Tibial nerve (tissue), 4 donors: ENCODE results near the gene BOC. TPM values are rescaled to one million over a fixed set of nuclear protein-coding genes. Genes with fewer than 3 reads are reported as not detected.

Experiments
- DNase-seq, 2 donors: peaks; one replicate each; pipeline ENCODE4 v3.0.0-alpha.2; 2019; ENCODE audit warnings: low spot score in 2 of 2
- H3K27ac ChIP-seq, 4 donors: fragments of 200-600 bp; sonication (generic) in 3 of 4; one replicate each; pipeline ENCODE4 v1.5.1; 2017 to 2019; ENCODE audit warnings: mild to moderate bottlenecking in 1 of 4
- H3K27me3 ChIP-seq, 2 donors: fragments of 200-600 bp; sonication (generic) in 1 of 2; one replicate each; pipeline versions ENCODE4 v1.5.1 to v1.6.0; 2017 to 2019
- H3K36me3 ChIP-seq, 3 donors: fragments of 200-600 bp; sonication (generic); one replicate each; pipeline ENCODE4 v1.5.1; 2018 to 2019
- H3K4me1 ChIP-seq, 4 donors: fragments of 200-600 bp; sonication (generic) in 3 of 4; one replicate each; pipeline ENCODE4 v1.5.1; 2017 to 2019
- H3K4me3 ChIP-seq, 4 donors: fragments of 200-600 bp; sonication (generic) in 3 of 4; one replicate each; pipeline ENCODE4 v1.5.1; 2017 to 2019; ENCODE audit warnings: mild to moderate bottlenecking in 1 of 4, moderate library complexity in 1 of 4
- H3K9me3 ChIP-seq, 4 donors: fragments of 200-600 bp; sonication (generic) in 3 of 4; one replicate each; pipeline ENCODE4 v1.5.1; 2017 to 2019
- CTCF ChIP-seq, 5 experiments: fragments of 200-600 bp in 3 of 5; fragments of 450-650 bp in 2 of 5; sonication (generic) in 3 of 5; IDR thresholded peaks; one replicate each; pipeline ENCODE4 v1.5.1; 2016 to 2019; ENCODE audit warnings: antibody characterized with exemption in 5 of 5, mild to moderate bottlenecking in 3 of 5, moderate library complexity in 2 of 5
- EP300 ChIP-seq, 2 donors: sonication (generic); formaldehyde crosslinking; IDR thresholded peaks; one replicate each; pipeline ENCODE4 v1.6.1; 2017; ENCODE audit warnings: antibody characterized with exemption in 2 of 2, mild to moderate bottlenecking in 1 of 2
- POLR2A ChIP-seq, 2 donors: fragments of 450-650 bp; IDR thresholded peaks; one replicate each; pipeline ENCODE4 v1.6.1; 2017; ENCODE audit warnings: antibody characterized with exemption in 2 of 2, mild to moderate bottlenecking in 2 of 2, moderate library complexity in 2 of 2
- WGBS, 2 donors: methylation state at CpG; one replicate each; pipeline ENCODE4 v1.1.5; 2018; 5-methylcytosine and 5-hydroxymethylcytosine counted together
- total RNA-seq, 4 donors: library from RNA; depleted of rRNA; stranded (reverse); fragments of >200 nt; gene quantifications; one replicate each; pipeline ENCODE4 v1.1.0, GENCODE V29; 2016

The BOC gene
- total RNA-seq, 4 donors from 2014 or later = 27.6 to 63.2 (median 48.1) TPM

- Histone ChIP-seq H3K27me3 (no peaks in the 10 kb centered on the region), H3K4me3 (no peak overlapping the region), H3K36me3 (no peaks in the 10 kb centered on the region), H3K27ac (peak overlapping the region in 2 of 4 donors; percentile 52 to 57), H3K9me3 (no peaks in the 10 kb centered on the region), H3K4me1 (peaks cover 0 to 23% (median 0%) of the 10 kb centered on the region in 4 donors)
- TF ChIP-seq EP300 (IDR thresholded peaks at IDR 0.05) = peak in 1 of 2 donors; percentile 8
- TF ChIP-seq CTCF (IDR thresholded peaks at IDR 0.05) = no peak
- WGBS, 2 donors = 36 to 45% methylated on average over 6 of the region's 6 CpGs
- no peak for DNase-seq
These were observed 23.4 kb downstream of the BOC start for GRCh38 chr3:113234688-113235260.

- Histone ChIP-seq H3K9me3 (no peaks in the 10 kb centered on the region), H3K4me1 (peaks cover 0 to 33% (median 0%) of the 10 kb centered on the region in 4 donors), H3K27ac (no peak overlapping the region), H3K27me3 (no peaks in the 10 kb centered on the region), H3K36me3 (no peaks in the 10 kb centered on the region), H3K4me3 (no peak overlapping the region)
- no peak for DNase-seq
- no peak for TF ChIP-seq EP300 (IDR thresholded peaks at IDR 0.05)
- TF ChIP-seq CTCF (IDR thresholded peaks at IDR 0.05) = no peak
- TF ChIP-seq POLR2A (IDR thresholded peaks at IDR 0.05) = no peak
- 91 to 94% methylated on average over 2 of the region's 2 CpGs for WGBS, 2 donors
These were observed 27.1 kb downstream of the BOC start for GRCh38 chr3:113238503-113238902.

- Histone ChIP-seq H3K27ac (peak overlapping the region in 1 of 4 donors; percentile 44), H3K4me1 (peaks cover 0 to 34% (median 7%) of the 10 kb centered on the region in 4 donors), H3K4me3 (no peak overlapping the region), H3K27me3 (no peaks in the 10 kb centered on the region), H3K9me3 (no peaks in the 10 kb centered on the region), H3K36me3 (no peaks in the 10 kb centered on the region)
- DNase-seq = no peak
- TF ChIP-seq POLR2A (IDR thresholded peaks at IDR 0.05) (no peak), EP300 (IDR thresholded peaks at IDR 0.05) (no peak), CTCF (IDR thresholded peaks at IDR 0.05) (no peak)
- 93 to 95% methylated on average over 3 of the region's 3 CpGs for WGBS, 2 donors
These were observed 29.5 kb downstream of the BOC start for GRCh38 chr3:113240841-113241240.

- Histone ChIP-seq H3K9me3 (no peaks in the 10 kb centered on the region), H3K4me3 (no peak overlapping the region), H3K4me1 (peaks cover under 1 to 41% (median 11%) of the 10 kb centered on the region in 4 donors), H3K36me3 (no peaks in the 10 kb centered on the region), H3K27me3 (no peaks in the 10 kb centered on the region), H3K27ac (peak overlapping the region in 3 of 4 donors; percentile 6 to 44 (median 20))
- DNase-seq = no peak
- 44% methylated on average over 7 of the region's 7 CpGs for WGBS, 2 donors
- no peak for TF ChIP-seq POLR2A (IDR thresholded peaks at IDR 0.05)
- no peak for TF ChIP-seq CTCF (IDR thresholded peaks at IDR 0.05)
- no peak for TF ChIP-seq EP300 (IDR thresholded peaks at IDR 0.05)
These were observed 30.1 kb downstream of the BOC start for GRCh38 chr3:113241292-113242095.

GRCh38 chr3:113242096-113242581, 30.8 kb downstream of the BOC start:
- DNase-seq = no peak
- H3K36me3 ChIP-seq = no peaks in the 10 kb centered on the region
- H3K9me3 ChIP-seq = no peaks in the 10 kb centered on the region
- 53 to 67% methylated on average over 7 of the region's 7 CpGs for WGBS, 2 donors
- peaks cover 6 to 47% (median 17%) of the 10 kb centered on the region in 4 donors for H3K4me1 ChIP-seq
- H3K27me3 ChIP-seq = no peaks in the 10 kb centered on the region
- H3K27ac ChIP-seq = peak overlapping the region in 1 of 4 donors; percentile 44
- TF ChIP-seq CTCF (IDR thresholded peaks at IDR 0.05) (no peak), POLR2A (IDR thresholded peaks at IDR 0.05) (no peak), EP300 (IDR thresholded peaks at IDR 0.05) (no peak)
- no peak overlapping the region for H3K4me3 ChIP-seq
